T-cell (primary cell): Measurements from ENCODE around the gene SUGP1. TPM values are rescaled to one million over a fixed set of nuclear protein-coding genes. Genes with fewer than 3 reads are reported as not detected.

Experiments
- ATAC-seq, 4 experiments: fragments of 200-7000 bp in 3 of 4; fragments of 150-1000 bp in 1 of 4; cut with Tn5 transposase; replicated peaks in 1 of 4; 1 replicate in 3 of 4; 2 replicates in 1 of 4; pipeline ENCODE4 v1.10.0; 2021; ENCODE audit warnings: moderate library complexity in 3 of 4, mild to moderate bottlenecking in 2 of 4, moderate number of reproducible peaks in 1 of 4
- CTCF ChIA-PET, 2 donors: fragments of 300-600 bp; sonication (Branson Sonifier 250); formaldehyde crosslinking; loops; one replicate each; lab custom pipeline; 2022; ENCODE audit warnings: antibody characterized with exemption in 2 of 2; lab: Charles Lee
- POLR2A ChIA-PET, 2 donors: fragments of 300-600 bp; sonication (Branson Sonifier 250); formaldehyde crosslinking; loops; one replicate each; lab custom pipeline; 2022; ENCODE audit warnings: antibody characterized with exemption in 2 of 2; lab: Charles Lee
- DNase-seq, 35 experiments: peaks; one replicate each; pipeline versions ENCODE4 v3.0.0 to v3.0.0-alpha.2; 2013 to 2023
- H3K27ac ChIP-seq: one replicate; pipeline ENCODE4 v1.5.1; 2013; ENCODE audit warnings: low read length
- H3K27me3 ChIP-seq, 2 experiments: replicated peaks in 1 of 2; 1 replicate in 1 of 2; 2 replicates in 1 of 2; pipeline versions ENCODE4 v1.6.1 to v1.7.0; 2013; ENCODE audit warnings: low read length in 1 of 2, mixed read lengths in 1 of 2; ENCODE audit not compliant: control insufficient read depth in 2 of 2, insufficient read depth in 2 of 2; ENCODE audit errors: extremely low read depth in 1 of 2
- H3K36me3 ChIP-seq, 2 donors: 1 replicate in 1 of 2; 2 replicates in 1 of 2; pipeline versions ENCODE4 v1.6.1 to v1.7.0; 2013; ENCODE audit warnings: low read length in 1 of 2; ENCODE audit not compliant: control insufficient read depth in 2 of 2, insufficient read depth in 1 of 2; ENCODE audit errors: extremely low read depth in 1 of 2
- H3K4me1 ChIP-seq, 2 experiments: 1 replicate in 1 of 2; 2 replicates in 1 of 2; pipeline versions ENCODE4 v1.6.1 to v1.7.0; 2013; ENCODE audit warnings: low read length in 2 of 2, mixed read lengths in 1 of 2; ENCODE audit not compliant: insufficient read depth in 2 of 2, control insufficient read depth in 1 of 2; ENCODE audit errors: extremely low read depth in 1 of 2
- H3K4me3 ChIP-seq, 2 donors: 1 replicate in 1 of 2; 2 replicates in 1 of 2; pipeline versions ENCODE4 v1.5.1 to v1.7.0; 2013; ENCODE audit warnings: mild to moderate bottlenecking in 2 of 2, low read length in 1 of 2, moderate library complexity in 1 of 2; ENCODE audit not compliant: control insufficient read depth in 1 of 2; ENCODE audit errors: extremely low read depth in 1 of 2
- H3K9me3 ChIP-seq: 2 replicates; pipeline ENCODE4 v1.7.0; 2013
- H3K27ac Mint-ChIP-seq, 2 donors: one replicate each; pipeline ENCODE4 v1.8.0; 2020 to 2021; ENCODE audit warnings: mild to moderate bottlenecking in 2 of 2, mixed read lengths in 2 of 2
- H3K27me3 Mint-ChIP-seq, 2 donors: one replicate each; pipeline ENCODE4 v1.8.0; 2021 to 2022; ENCODE audit warnings: mixed read lengths in 2 of 2
- H3K36me3 Mint-ChIP-seq: one replicate; pipeline ENCODE4 v1.8.0; 2021; ENCODE audit warnings: mixed read lengths
- H3K4me1 Mint-ChIP-seq, 3 donors: one replicate each; pipeline ENCODE4 v1.8.0; 2020 to 2022; ENCODE audit warnings: mixed read lengths in 3 of 3, mild to moderate bottlenecking in 1 of 3
- H3K4me3 Mint-ChIP-seq, 3 donors: one replicate each; pipeline ENCODE4 v1.8.0; 2020 to 2022; ENCODE audit warnings: mild to moderate bottlenecking in 3 of 3, mixed read lengths in 3 of 3, moderate library complexity in 3 of 3
- H3K9me3 Mint-ChIP-seq, 3 donors: one replicate each; pipeline ENCODE4 v1.8.0; 2020 to 2022; ENCODE audit warnings: mixed read lengths in 3 of 3
- WGBS: methylation state at CpG from one replicate; pipeline ENCODE4 v1.1.5; 2013; ENCODE audit warnings: missing lambda C conversion rate; ENCODE audit not compliant: insufficient coverage; 5-methylcytosine and 5-hydroxymethylcytosine counted together
- total RNA-seq, 35 experiments: library from RNA in 6 of 35; stranded (reverse) in 6 of 35; fragments of 120-200 nt in 1 of 35; gene quantifications; one replicate each; pipeline versions ENCODE4 v1.2.1 to v1.2.4 and lab custom pipeline; 2013 to 2026

SUGP1 gene
- total RNA-seq, 5 donors from 2014 or later (not counting 1 experiment from before 2014, with no cell fraction given): 59.5 to 89.8 (median 87.4) TPM

DNA sequence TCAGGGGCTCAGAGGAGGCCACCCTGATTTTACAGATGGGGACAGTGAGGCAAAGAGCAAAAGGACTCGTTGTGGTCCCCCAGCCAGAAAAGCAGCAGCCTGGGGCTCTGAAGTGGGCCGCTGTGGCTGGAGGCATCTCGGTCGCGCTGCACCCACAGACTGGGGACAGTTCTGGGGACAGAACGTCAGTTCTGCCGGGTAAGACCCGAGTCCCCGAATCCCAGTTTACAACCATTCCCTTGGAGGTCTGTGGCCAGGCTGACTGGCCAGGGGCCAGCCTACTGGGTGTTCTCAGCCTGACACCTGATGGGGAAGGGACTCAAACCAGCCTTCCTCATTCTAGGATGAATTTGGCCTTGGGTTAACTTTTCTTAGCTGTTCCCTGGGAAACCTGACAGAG lies 14.1 kb downstream of the SUGP1 start:
- ATAC-seq: no peak
- Histone ChIP-seq H3K4me1 (no peaks in the 10 kb centered on the region), H3K9me3 (no peaks in the 10 kb centered on the region), H3K4me3 (no peak overlapping the region), H3K27me3 (no peaks in the 10 kb centered on the region), H3K27ac (no peak overlapping the region), H3K36me3 (peaks cover 25 to 84% of the 10 kb centered on the region in 2 donors)
- POLR2A ChIA-PET: no interaction called here
- 98% methylated on average over 9 of the region's 9 CpGs for WGBS
- DNase-seq: no peak
- no peaks in the 10 kb centered on the region for H3K4me1 Mint-ChIP-seq
- H3K27ac Mint-ChIP-seq: no peak overlapping the region
- H3K27me3 Mint-ChIP-seq: no peaks in the 10 kb centered on the region
- H3K9me3 Mint-ChIP-seq: no peaks in the 10 kb centered on the region
- peaks cover 31% of the 10 kb centered on the region for H3K36me3 Mint-ChIP-seq
- no peak overlapping the region for H3K4me3 Mint-ChIP-seq
- CTCF ChIA-PET: no interaction called here

DNA sequence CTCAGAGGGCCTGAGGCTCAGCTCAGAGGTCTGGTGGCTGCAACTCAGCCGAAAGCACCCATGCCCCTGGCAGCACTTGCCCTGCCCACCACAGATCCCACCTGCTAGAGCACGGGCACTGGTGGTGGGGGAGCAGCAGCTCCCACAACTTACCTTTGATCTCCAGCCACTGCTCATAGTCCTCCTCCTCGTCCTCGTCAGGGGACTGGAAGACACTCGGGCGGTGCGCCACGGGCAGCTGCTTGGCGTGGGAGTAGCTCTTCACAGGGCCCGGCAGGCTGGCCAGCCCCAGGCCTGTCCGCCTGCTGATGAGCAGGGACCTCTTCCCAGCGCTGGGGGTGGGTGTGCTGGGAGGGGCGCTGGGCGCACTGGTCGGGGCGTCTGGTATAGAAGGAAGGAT lies 14.6 kb downstream of the SUGP1 start:
- H3K36me3 ChIP-seq: peaks cover 25 to 89% of the 10 kb centered on the region in 2 donors
- H3K4me1 ChIP-seq: no peaks in the 10 kb centered on the region
- Mint-ChIP-seq H3K4me3 (no peak overlapping the region), H3K27ac (no peak overlapping the region), H3K9me3 (no peaks in the 10 kb centered on the region), H3K4me1 (no peaks in the 10 kb centered on the region), H3K27me3 (no peaks in the 10 kb centered on the region), H3K36me3 (peaks cover 34% of the 10 kb centered on the region)
- no peaks in the 10 kb centered on the region for H3K9me3 ChIP-seq
- DNase-seq (no peak), ATAC-seq (no peak)
- CTCF ChIA-PET: no interaction called here
- H3K27me3 ChIP-seq: no peaks in the 10 kb centered on the region
- no peak overlapping the region for H3K4me3 ChIP-seq
- 98% methylated on average over 14 of the region's 16 CpGs for WGBS
- H3K27ac ChIP-seq: no peak overlapping the region
- POLR2A ChIA-PET: no interaction called here

DNA sequence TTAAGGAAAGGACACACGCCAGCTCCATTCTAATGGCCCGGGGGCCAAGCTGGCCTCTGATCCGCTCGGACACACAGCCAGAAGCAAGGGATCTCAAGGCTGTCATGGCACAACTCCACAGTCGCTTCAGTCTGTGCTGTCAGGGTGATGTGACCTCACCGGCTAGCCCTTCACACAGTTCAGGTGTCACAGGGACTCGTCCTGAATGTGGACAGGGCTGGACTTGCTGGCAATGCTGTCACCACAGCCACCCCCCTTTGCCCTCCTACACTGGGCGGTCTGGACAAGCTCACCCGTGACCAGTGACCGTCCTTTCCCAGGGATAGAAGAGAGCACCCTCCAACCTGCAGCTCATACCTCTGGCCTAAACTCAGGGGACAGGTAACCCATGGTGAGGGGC lies 15.2 kb downstream of the SUGP1 start:
- Mint-ChIP-seq H3K4me1 (no peaks in the 10 kb centered on the region), H3K4me3 (no peak overlapping the region), H3K27me3 (no peaks in the 10 kb centered on the region), H3K27ac (no peak overlapping the region), H3K36me3 (peaks cover 29% of the 10 kb centered on the region), H3K9me3 (no peaks in the 10 kb centered on the region)
- no peak overlapping the region for H3K4me3 ChIP-seq
- WGBS: 100% methylated on average over 7 of the region's 10 CpGs
- H3K36me3 ChIP-seq: peaks cover 25 to 91% of the 10 kb centered on the region in 2 donors
- DNase-seq (no peak), ATAC-seq (no peak)
- POLR2A ChIA-PET: no interaction called here
- H3K27me3 ChIP-seq: no peaks in the 10 kb centered on the region
- no peak overlapping the region for H3K27ac ChIP-seq
- H3K9me3 ChIP-seq: no peaks in the 10 kb centered on the region
- CTCF ChIA-PET: no interaction called here
- no peaks in the 10 kb centered on the region for H3K4me1 ChIP-seq

DNA sequence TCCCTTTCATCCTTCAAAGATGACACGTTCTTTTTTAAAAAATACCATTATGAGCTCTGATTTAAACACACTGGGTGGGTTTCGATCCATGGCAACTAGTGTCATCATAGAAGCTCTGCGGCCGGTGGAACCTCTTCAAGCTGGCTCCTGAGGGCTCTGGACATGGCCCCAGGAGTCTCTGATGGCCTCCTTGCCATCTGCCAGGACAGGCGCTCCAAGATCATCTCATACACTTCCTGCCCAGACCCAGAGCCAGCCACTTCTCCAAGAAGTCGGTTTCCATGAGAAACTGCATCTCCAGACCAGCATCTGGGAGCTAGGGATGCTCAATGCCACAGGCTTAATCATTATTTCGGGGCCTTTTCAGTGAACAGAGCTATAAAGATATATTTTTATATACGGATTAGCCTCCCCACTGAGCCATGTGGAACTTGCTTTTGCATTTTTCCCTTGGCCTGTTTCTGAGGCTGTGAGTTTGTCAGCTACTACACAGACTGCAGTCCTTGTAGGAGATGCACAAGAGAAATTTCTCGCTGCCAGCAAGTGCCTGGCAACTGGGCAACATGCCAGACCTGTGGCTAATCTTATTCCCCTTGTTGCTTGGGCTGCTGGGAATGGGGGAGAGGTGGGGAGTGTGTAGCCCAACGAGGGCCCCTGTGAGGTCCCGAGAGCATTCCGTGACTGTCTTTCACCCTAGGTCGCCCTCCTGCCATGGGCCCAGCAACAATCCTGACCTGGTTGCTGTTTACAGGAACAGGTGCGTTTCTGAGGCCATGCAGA lies 15.9 kb downstream of the SUGP1 start:
- peaks cover 29% of the 10 kb centered on the region for H3K36me3 Mint-ChIP-seq
- WGBS: 97% methylated on average over 12 of the region's 14 CpGs
- Histone ChIP-seq H3K27ac (no peak overlapping the region), H3K4me3 (no peak overlapping the region), H3K4me1 (no peaks in the 10 kb centered on the region), H3K9me3 (no peaks in the 10 kb centered on the region), H3K27me3 (no peaks in the 10 kb centered on the region), H3K36me3 (peaks cover 24 to 86% of the 10 kb centered on the region in 2 donors)
- no peak for DNase-seq
- no peaks in the 10 kb centered on the region for H3K9me3 Mint-ChIP-seq
- no peaks in the 10 kb centered on the region for H3K27me3 Mint-ChIP-seq
- no peak for ATAC-seq
- ChIA-PET POLR2A (no interaction called here), CTCF (no interaction called here)
- H3K27ac Mint-ChIP-seq: no peak overlapping the region
- H3K4me1 Mint-ChIP-seq: no peaks in the 10 kb centered on the region
- H3K4me3 Mint-ChIP-seq: no peak overlapping the region

DNA sequence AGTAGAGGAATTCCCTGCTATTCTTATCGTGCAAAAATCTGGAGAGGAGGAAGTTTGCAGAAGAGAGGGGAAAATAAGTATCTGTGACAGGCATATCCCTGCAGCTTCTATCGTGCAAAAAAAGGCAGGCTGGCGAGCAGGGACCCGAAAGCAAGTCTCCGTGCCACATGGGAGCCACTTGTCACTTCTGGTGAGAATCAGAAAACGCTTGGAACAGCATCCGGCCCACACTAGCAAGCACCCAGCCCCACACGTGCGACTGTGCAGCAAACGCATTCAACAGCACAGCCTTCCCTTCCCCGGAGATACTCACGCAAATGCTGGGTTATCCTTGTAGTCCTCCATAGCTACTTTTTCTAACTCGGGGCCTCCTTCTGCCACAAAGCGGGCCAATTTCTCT lies 16.9 kb downstream of the SUGP1 start:
- no peaks in the 10 kb centered on the region for H3K4me1 ChIP-seq
- WGBS: 95% methylated on average over 8 of the region's 14 CpGs
- Mint-ChIP-seq H3K4me3 (no peak overlapping the region), H3K27me3 (no peaks in the 10 kb centered on the region), H3K4me1 (no peaks in the 10 kb centered on the region), H3K9me3 (no peaks in the 10 kb centered on the region), H3K36me3 (peaks cover 28% of the 10 kb centered on the region), H3K27ac (no peak overlapping the region)
- POLR2A ChIA-PET: no interaction called here
- DNase-seq: no peak
- CTCF ChIA-PET: no interaction called here
- ATAC-seq: no peak
- H3K9me3 ChIP-seq: no peaks in the 10 kb centered on the region
- no peak overlapping the region for H3K4me3 ChIP-seq
- no peak overlapping the region for H3K27ac ChIP-seq
- H3K27me3 ChIP-seq: no peaks in the 10 kb centered on the region
- H3K36me3 ChIP-seq: peaks cover 19 to 78% of the 10 kb centered on the region in 2 donors

DNA sequence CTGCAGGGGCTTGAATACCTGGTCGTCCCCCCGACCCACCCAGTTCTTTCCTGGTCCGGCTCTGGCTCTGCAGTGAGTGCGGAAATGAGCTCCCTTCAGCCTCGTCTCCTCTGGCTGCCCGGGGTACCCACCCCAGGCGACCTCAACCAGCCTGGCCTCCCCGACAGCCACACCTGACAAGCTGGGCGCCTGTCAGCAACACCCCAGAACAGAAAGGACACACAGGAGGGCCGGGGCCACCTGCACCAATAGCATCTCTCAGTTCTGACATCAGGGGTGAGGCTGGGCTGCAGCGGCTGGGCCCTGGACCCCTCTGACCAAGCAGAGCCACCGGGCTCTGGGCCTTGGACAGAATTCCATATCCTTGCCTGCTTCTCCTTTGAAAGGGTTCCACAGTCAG lies 19.7 kb downstream of the SUGP1 start:
- peaks cover 11 to 66% of the 10 kb centered on the region in 2 donors for H3K36me3 ChIP-seq
- WGBS: 99% methylated on average over 8 of the region's 12 CpGs

More for the DNA sequence above, 19.7 kb downstream of the SUGP1 start:
- POLR2A ChIA-PET: no interaction called here
- DNase-seq (no peak), ATAC-seq (no peak)
- H3K4me3 Mint-ChIP-seq: no peak overlapping the region
- no peaks in the 10 kb centered on the region for H3K4me1 Mint-ChIP-seq
- H3K27me3 Mint-ChIP-seq: no peaks in the 10 kb centered on the region
- Histone ChIP-seq H3K4me3 (no peak overlapping the region), H3K27me3 (no peaks in the 10 kb centered on the region), H3K9me3 (no peaks in the 10 kb centered on the region), H3K27ac (no peak overlapping the region), H3K4me1 (no peaks in the 10 kb centered on the region)
- H3K9me3 Mint-ChIP-seq: no peaks in the 10 kb centered on the region
- H3K27ac Mint-ChIP-seq: no peak overlapping the region
- CTCF ChIA-PET: no interaction called here
- peaks cover 29% of the 10 kb centered on the region for H3K36me3 Mint-ChIP-seq
